Measurements from ENCODE around the gene ELN. TPM values are rescaled to one million over a fixed set of nuclear protein-coding genes. Genes with fewer than 3 reads are reported as not detected.

ELN gene
- total RNA-seq, 4 donors from 2014 or later, result 5.3 to 14.8 (median 6.9) TPM

GRCh38 chr7:74030861-74031260, 2.9 kb downstream of the ELN start:
- Histone ChIP-seq H3K27ac (peak overlapping the region in 1 of 4 donors; percentile 8), H3K9me3 (no peaks in the 10 kb centered on the region), H3K36me3 (no peaks in the 10 kb centered on the region), H3K4me3 (peak overlapping the region in 1 of 4 donors; percentile 5), H3K27me3 (peaks cover 0 to 11% (median 0%) of the 10 kb centered on the region in 3 donors), H3K4me1 (peaks cover 39 to 46% of the 10 kb centered on the region in 2 donors)
- ATAC-seq (no peak), DNase-seq (no peak)
- in situ Hi-C loops (cut with MboI; ENCODE audit: low sequenced_read_pairs in 4 of 4) (no loop called here), intact Hi-C loops (cut with DNase I; ENCODE audit: low total_unique reads) (no loop called here)
- TF ChIP-seq POLR2A (IDR thresholded peaks at IDR 0.05), result no peak
- no peak for TF ChIP-seq CTCF (IDR thresholded peaks at IDR 0.05 in 4 of 5, conservative IDR thresholded peaks at IDR 0.05 in 1 of 5)

- H3K27me3 ChIP-seq, result peaks cover 0 to 11% (median 0%) of the 10 kb centered on the region in 3 donors
- intact Hi-C loops (cut with DNase I; ENCODE audit: low total_unique reads) (no loop called here), in situ Hi-C loops (cut with MboI; ENCODE audit: low sequenced_read_pairs in 4 of 4) (no loop called here)
- H3K4me3 ChIP-seq, result no peak overlapping the region
- no peak for TF ChIP-seq POLR2A (IDR thresholded peaks at IDR 0.05)
- TF ChIP-seq CTCF (IDR thresholded peaks at IDR 0.05 in 4 of 5, conservative IDR thresholded peaks at IDR 0.05 in 1 of 5), result no peak
- no peaks in the 10 kb centered on the region for H3K36me3 ChIP-seq
- peak overlapping the region; percentile 40 to 73 (median 53) for H3K27ac ChIP-seq
- H3K9me3 ChIP-seq, result no peaks in the 10 kb centered on the region
- ATAC-seq, result no peak
- no peak for DNase-seq
- peaks cover 37 to 46% of the 10 kb centered on the region in 2 donors for H3K4me1 ChIP-seq
These were observed 3.6 kb downstream of the ELN start for GRCh38 chr7:74031403-74032190.

DNA sequence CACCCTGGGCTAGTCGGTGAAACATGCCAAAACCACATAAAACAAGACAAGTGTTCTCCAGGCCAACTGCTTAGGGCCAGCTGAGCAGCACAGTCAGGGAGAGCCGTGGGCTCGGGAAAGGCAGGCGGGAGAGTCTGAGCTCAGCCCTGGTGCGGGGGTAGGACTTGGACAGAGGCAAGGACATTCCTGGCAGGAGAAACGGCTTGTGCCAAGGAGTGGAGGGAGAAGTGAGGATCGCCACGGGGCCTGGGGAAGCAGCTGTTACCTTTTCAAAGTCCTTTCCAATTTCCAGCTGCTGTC, 4.2 kb downstream of the ELN start:
- in situ Hi-C loops (cut with MboI; ENCODE audit: low sequenced_read_pairs in 4 of 4), result no loop called here
- intact Hi-C loops (cut with DNase I; ENCODE audit: low total_unique reads), result no loop called here
- DNase-seq, result peak in 1 of 2 donors; percentile 46

GRCh38 chr7:74032624-74033371, 4.8 kb downstream of the ELN start:
- Histone ChIP-seq H3K9me3 (no peaks in the 10 kb centered on the region), H3K27me3 (peaks cover 0 to 8% (median 0%) of the 10 kb centered on the region in 3 donors), H3K27ac (peak overlapping the region; percentile 48 to 73 (median 60)), H3K4me1 (peaks cover 32 to 37% of the 10 kb centered on the region in 2 donors), H3K36me3 (no peaks in the 10 kb centered on the region), H3K4me3 (no peak overlapping the region)
- intact Hi-C loops (cut with DNase I; ENCODE audit: low total_unique reads), result no loop called here
- no peak for DNase-seq
- in situ Hi-C loops (cut with MboI; ENCODE audit: low sequenced_read_pairs in 4 of 4), result no loop called here
- ATAC-seq, result no peak
- TF ChIP-seq POLR2A (IDR thresholded peaks at IDR 0.05) (no peak), CTCF (IDR thresholded peaks at IDR 0.05 in 4 of 5, conservative IDR thresholded peaks at IDR 0.05 in 1 of 5) (no peak)

More for the DNA sequence above, 4.2 kb downstream of the ELN start:
- H3K27me3 ChIP-seq, result peaks cover 0 to 11% (median 0%) of the 10 kb centered on the region in 3 donors
- H3K27ac ChIP-seq, result peak overlapping the region; percentile 40 to 73 (median 53)
- peak in 1 of 2 donors; percentile 27 for ATAC-seq
- TF ChIP-seq CTCF (IDR thresholded peaks at IDR 0.05 in 4 of 5, conservative IDR thresholded peaks at IDR 0.05 in 1 of 5) (no peak), POLR2A (IDR thresholded peaks at IDR 0.05) (no peak)
- no peaks in the 10 kb centered on the region for H3K36me3 ChIP-seq
- no peak overlapping the region for H3K4me3 ChIP-seq
- no peaks in the 10 kb centered on the region for H3K9me3 ChIP-seq
- H3K4me1 ChIP-seq, result peaks cover 32 to 44% of the 10 kb centered on the region in 2 donors
